KMS-11 (cell line): Measurements from ENCODE around the gene HECA.

ENCODE experiments used
- H2AFZ ChIP-seq: fragments of 200-600 bp; sonication (generic); 2 replicates; pipeline ENCODE4 v1.6.1; 2016; ENCODE audit warnings: antibody characterized with exemption, mixed run types, low read depth
- H3K27ac ChIP-seq: fragments of 200-600 bp; sonication (generic); 2 replicates; pipeline ENCODE4 v1.6.1; 2016; ENCODE audit warnings: mild to moderate bottlenecking, mixed run types
- H3K27me3 ChIP-seq: fragments of 200-600 bp; sonication (generic); 2 replicates; pipeline ENCODE4 v1.6.1; 2017; ENCODE audit warnings: mild to moderate bottlenecking, low read depth, mixed run types, moderate library complexity; ENCODE audit not compliant: insufficient read depth
- H3K36me3 ChIP-seq: fragments of 200-600 bp; sonication (generic); 2 replicates; pipeline ENCODE4 v1.6.1; 2017; ENCODE audit warnings: mild to moderate bottlenecking, mixed run types; ENCODE audit not compliant: insufficient read depth
- H3K4me1 ChIP-seq: fragments of 200-600 bp; sonication (generic); 2 replicates; pipeline ENCODE4 v1.6.1; 2016; ENCODE audit warnings: mild to moderate bottlenecking, low read depth, mixed run types; ENCODE audit not compliant: poor library complexity, severe bottlenecking
- H3K4me2 ChIP-seq: fragments of 200-600 bp; sonication (generic); 2 replicates; pipeline ENCODE4 v1.7.0; 2016; ENCODE audit warnings: mild to moderate bottlenecking, mixed run types
- H3K4me3 ChIP-seq: fragments of 200-600 bp; sonication (generic); IDR thresholded peaks from 2 replicates; pipeline ENCODE4 v1.6.1; 2017; ENCODE audit warnings: low read depth, low read length, mixed read lengths; ENCODE audit not compliant: insufficient read depth
- H3K79me2 ChIP-seq: fragments of 200-600 bp; sonication (generic); 2 replicates; pipeline ENCODE4 v1.6.1; 2016; ENCODE audit warnings: low read depth, mixed run types; ENCODE audit not compliant: insufficient read depth
- H3K9ac ChIP-seq: fragments of 200-600 bp; sonication (generic); 2 replicates; pipeline ENCODE4 v1.6.1; 2016; ENCODE audit warnings: mild to moderate bottlenecking, mixed run types
- H4K20me1 ChIP-seq: fragments of 200-600 bp; sonication (generic); 2 replicates; pipeline ENCODE4 v1.6.1; 2016; ENCODE audit warnings: mild to moderate bottlenecking, mixed run types; ENCODE audit not compliant: insufficient read depth
- TF ChIP-seq, protein P1 (sequence below): fragments of 200-600 bp; sonication (generic); conservative IDR thresholded peaks from 2 replicates; pipeline ENCODE4 v1.6.1; 2017; ENCODE audit warnings: low read depth, mild to moderate bottlenecking, antibody characterized with exemption, low read length, moderate library complexity, mixed read lengths

Gene HECA

DNA sequence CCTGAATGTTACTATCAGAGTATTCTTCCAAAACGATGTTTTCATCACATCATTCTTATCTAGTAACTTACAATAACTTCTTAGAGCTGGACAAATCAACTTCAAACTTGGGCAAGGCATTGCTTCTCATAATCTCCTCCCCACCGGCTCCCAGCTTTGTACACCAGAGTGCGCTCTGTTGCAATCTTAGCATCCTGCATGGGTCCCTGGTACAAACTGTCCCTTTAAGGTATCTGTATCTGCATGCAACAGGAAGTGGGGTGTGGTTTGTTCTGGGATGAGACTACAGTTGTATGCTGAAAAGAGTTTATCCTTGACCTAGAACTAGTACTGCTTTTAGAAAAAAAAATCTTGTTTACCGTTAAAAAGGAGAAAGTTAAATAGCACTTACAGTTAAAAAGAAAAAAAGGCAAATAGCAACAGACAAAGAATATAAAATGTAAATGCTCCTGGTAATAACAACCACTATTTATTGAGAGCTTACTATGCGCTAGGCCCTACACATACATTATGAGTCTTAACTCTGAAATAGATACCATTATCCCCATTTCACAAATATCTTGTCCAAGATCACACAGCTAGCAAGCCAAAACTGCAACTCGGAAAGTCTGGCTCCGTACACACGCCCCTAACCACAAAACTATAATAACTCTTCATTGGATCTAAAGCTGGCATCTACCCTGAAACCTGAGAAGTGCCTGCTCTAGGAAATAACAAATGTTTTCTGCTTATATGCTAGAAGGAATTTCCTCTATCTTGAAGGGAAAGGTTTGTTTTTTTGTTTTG is 9.8 kb upstream of the HECA start:
- TF ChIP-seq, protein P1, sequence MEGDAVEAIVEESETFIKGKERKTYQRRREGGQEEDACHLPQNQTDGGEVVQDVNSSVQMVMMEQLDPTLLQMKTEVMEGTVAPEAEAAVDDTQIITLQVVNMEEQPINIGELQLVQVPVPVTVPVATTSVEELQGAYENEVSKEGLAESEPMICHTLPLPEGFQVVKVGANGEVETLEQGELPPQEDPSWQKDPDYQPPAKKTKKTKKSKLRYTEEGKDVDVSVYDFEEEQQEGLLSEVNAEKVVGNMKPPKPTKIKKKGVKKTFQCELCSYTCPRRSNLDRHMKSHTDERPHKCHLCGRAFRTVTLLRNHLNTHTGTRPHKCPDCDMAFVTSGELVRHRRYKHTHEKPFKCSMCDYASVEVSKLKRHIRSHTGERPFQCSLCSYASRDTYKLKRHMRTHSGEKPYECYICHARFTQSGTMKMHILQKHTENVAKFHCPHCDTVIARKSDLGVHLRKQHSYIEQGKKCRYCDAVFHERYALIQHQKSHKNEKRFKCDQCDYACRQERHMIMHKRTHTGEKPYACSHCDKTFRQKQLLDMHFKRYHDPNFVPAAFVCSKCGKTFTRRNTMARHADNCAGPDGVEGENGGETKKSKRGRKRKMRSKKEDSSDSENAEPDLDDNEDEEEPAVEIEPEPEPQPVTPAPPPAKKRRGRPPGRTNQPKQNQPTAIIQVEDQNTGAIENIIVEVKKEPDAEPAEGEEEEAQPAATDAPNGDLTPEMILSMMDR, result peak; percentile 50; the same call in 1 of the 2 replicates
- H3K4me2 ChIP-seq, result no peak overlapping the region; the same call in 1 of the 2 replicates
- peaks cover 11% of the 10 kb centered on the region for H3K4me1 ChIP-seq
- no peaks in the 10 kb centered on the region for H3K27me3 ChIP-seq
- no peaks in the 10 kb centered on the region for H3K36me3 ChIP-seq
- no peaks in the 10 kb centered on the region for H3K79me2 ChIP-seq
- no peak overlapping the region for H3K4me3 ChIP-seq
- no peak overlapping the region for H2AFZ ChIP-seq
- H3K9ac ChIP-seq, result no peak overlapping the region
- no peak overlapping the region for H3K27ac ChIP-seq
- H4K20me1 ChIP-seq, result no peaks in the 10 kb centered on the region

DNA sequence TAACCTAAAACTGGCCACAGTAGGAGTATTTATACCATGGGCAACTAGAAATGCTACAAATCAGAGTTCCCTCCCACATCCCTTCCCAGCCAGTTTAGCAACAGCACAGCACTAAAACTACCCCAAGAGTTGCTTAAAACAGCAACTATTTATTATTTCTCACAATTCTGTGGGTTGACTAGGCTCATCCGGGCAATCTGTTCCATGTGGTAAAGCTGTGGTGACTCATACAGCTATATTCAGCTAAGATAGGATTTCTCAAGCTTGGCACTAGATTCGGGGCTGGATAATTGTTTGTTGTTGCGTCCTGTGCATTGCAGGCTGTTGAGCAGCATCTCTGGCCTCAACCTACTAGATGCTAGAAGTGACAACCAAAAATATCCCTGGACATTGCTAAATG is 8.6 kb upstream of the HECA start:
- no peak overlapping the region for H3K9ac ChIP-seq
- no peak overlapping the region for H3K4me3 ChIP-seq
- TF ChIP-seq, protein P1, result no peak
- no peak overlapping the region for H2AFZ ChIP-seq
- no peaks in the 10 kb centered on the region for H3K27me3 ChIP-seq
- H3K36me3 ChIP-seq, result no peaks in the 10 kb centered on the region
- no peak overlapping the region for H3K27ac ChIP-seq
- no peaks in the 10 kb centered on the region for H3K79me2 ChIP-seq
- no peaks in the 10 kb centered on the region for H4K20me1 ChIP-seq
- peaks cover 11% of the 10 kb centered on the region for H3K4me1 ChIP-seq
- no peak overlapping the region for H3K4me2 ChIP-seq

DNA sequence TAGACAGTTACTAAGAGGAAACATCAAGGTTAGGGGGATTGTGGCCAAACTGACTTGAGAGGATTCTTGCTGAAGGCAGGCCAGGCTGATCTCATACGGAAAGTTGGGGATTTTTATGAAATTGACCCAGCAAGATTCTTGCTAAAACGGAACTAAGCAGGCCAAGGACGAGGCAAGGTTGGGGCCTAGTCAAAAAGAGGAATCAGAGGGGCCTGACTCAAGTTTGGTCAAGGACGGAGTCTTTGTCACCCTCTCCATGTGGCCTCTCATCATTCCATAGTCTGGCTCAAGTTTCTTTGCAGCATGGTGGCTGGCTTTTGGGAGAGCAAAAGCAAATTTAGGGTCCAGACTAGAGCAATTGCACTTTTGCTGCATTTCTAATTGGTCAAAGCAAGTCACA is 7.9 kb upstream of the HECA start:
- Histone ChIP-seq H3K9ac (no peak overlapping the region), H4K20me1 (no peaks in the 10 kb centered on the region), H3K4me2 (no peak overlapping the region), H3K4me3 (no peak overlapping the region), H3K36me3 (no peaks in the 10 kb centered on the region), H3K27ac (no peak overlapping the region), H2AFZ (no peak overlapping the region), H3K27me3 (no peaks in the 10 kb centered on the region), H3K4me1 (peaks cover 11% of the 10 kb centered on the region), H3K79me2 (no peaks in the 10 kb centered on the region)
- TF ChIP-seq, protein P1, result no peak

DNA sequence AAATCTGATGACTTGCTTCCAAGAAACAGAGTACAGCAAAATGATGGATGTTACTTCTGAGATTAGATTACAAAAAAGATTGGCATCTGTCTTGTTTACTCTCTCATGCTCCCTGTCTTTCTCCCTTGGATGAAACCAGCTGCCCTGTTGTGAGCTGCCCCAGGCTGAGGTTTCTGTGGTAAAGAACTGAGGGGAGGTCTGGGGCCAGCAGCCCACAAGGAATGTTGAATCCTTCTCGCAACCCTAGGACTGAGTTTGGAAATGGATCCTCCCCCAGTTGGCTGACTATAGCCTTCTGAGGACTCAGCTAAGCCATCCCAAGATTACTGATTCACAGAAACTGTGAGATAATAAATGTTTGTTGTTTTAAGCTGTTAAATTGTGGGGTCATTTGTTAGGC is 5.6 kb upstream of the HECA start:
- peaks cover 11% of the 10 kb centered on the region for H3K4me1 ChIP-seq
- TF ChIP-seq, protein P1, result no peak
- H3K9ac ChIP-seq, result no peak overlapping the region
- H4K20me1 ChIP-seq, result no peaks in the 10 kb centered on the region
- no peaks in the 10 kb centered on the region for H3K36me3 ChIP-seq
- no peak overlapping the region for H3K27ac ChIP-seq
- no peaks in the 10 kb centered on the region for H3K27me3 ChIP-seq
- no peak overlapping the region for H2AFZ ChIP-seq
- H3K4me2 ChIP-seq, result no peak overlapping the region
- H3K79me2 ChIP-seq, result no peaks in the 10 kb centered on the region
- no peak overlapping the region for H3K4me3 ChIP-seq
